NCI-H1417 treated with DMSO at 0.1 percent for 48 hours (cell line): ENCODE measurements around the gene LRPAP1.

Source experiments
- DNase-seq: peaks from one replicate; lab custom pipeline; 2025; lab: John Stamatoyannopoulos, UW

Gene LRPAP1

DNA sequence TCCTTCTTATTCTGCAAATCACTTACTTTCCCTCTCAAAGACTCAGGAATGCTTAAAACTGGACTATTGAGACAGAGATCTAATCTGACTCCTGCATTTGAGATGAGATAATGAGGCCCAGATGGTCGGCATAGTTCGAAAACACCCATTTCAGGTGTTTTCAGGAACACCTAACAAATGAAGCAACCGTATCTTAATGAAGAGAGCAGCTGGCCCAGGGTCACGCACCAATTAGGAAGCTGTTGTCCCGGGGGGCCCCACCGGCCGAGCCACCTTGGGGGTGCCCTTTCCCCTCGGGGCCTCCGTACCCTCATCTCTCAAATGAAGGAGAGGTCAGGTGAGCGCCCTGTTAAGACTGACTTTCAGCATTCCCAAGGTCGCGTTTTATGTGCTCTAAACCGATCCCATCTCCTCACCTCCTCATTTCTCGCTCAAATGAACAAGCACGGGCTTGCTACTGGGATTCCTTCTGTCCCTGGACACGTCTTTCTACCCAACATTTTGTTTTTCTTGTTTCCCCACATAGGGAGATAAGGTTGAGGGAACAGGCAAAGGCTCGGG lies 824 bp downstream of the LRPAP1 start:
- DNase-seq: no peak

DNA sequence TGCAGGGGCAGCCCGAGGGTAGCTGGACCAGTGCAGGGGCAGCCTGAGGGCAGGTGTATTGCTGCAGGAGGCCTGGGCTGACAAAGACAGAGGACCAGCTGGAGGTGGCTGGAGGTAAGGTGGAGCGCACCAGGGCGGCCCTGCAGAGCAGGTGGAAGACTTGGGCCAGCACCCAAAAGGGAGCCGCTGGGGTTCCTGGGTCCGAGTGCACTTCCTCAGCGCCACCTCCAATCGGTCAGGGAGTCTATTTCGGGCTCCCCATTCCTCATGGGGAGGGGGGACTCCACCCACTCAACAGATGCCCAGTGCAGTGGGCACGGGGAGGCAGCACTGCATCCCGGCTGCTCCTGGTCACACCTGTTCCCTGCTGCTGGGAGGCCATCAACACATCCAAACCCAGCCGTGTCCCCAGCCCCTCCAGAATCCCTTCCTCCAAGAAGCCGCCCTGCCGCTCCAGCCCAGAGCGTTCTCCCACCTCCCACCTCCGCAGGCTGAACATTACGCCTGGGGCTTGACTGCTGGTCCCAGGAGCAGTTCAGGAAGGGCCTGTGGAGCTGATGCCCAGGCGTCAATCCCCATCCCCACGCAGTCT lies 1.5 kb downstream of the LRPAP1 start:
- no peak for DNase-seq

DNA sequence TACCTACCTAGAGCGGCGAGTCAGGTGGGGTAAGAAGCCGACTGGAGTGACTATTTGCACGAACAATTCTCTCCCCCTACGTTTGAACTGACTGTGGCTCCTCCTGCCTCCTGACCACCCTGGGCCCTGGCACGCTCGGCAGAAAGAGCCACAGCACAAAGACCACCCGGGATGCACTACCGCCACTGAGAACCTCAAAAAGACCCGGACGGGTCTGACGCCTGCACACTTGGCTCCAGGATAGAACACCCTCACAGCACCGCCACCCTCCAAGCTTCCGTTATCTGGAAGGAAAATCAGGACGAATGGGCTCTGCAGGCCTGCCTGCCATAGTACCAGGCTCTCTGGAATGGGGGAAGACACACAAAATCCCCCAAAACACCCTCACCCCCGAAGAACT lies 2.2 kb downstream of the LRPAP1 start:
- DNase-seq: no peak

DNA sequence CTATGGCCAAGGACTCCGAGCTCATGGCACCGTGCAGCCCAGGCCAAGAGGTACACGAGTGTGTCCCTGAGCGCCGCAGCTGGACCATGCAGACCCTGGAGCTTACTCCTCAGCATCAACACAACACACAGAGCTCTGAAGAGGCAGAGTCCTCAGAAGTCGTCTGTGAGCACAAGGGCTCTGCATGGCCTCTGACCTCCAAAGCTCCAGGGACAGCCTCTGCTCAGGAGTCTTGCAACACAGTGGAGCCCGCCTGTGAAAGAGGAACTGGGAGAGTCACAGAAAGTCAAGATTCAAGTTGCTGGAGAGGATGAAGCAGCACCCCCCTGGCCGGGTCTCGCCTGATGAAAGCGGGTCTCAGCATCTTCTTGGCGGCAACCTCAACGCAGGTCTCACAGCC lies 2.9 kb downstream of the LRPAP1 start:
- no peak for DNase-seq

DNA sequence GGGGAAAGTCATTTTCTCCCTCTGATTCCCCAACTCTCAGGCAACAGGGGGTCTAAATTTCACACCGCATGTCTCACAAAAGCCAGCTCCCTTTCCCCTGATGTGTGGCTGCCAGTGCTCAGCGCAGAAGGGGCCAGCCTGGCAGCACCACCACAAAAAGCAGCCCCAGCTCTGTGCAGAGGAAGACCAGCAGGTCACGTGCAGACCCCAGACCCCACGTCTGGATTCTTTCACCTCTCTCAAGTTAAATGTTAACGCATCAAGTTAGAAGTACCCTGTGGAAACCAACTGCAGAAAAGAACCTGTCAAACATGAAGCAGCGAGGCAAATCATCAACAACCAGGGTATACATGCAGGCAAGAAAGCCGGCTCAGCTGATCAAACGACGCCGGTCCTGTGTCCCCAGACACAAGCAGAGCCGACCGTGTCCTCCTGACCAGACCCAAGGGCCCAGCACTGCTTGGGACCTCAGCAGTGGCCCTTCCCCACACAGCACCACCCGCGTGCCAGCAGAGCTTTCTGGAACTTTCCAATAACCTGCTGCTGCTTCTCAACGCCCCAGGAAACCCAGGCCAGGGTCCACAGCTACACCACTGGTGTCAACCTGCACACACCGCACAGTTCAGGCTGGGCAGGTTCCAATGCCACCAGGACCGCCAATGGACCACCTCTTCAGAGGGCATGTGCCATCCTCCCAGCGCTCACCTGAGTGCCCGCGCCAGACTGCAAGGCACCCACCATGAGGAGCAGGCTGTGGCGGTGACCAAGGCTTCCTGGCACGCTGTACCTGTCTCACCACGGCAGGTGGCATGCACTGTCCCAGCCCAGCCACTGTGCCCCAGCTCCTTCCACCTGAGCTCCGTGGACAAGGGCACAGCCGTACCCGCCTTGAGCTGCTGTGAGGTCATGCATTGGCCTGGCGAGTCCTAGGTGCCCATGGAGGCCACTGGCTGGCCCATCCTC lies 4.0 kb downstream of the LRPAP1 start:
- DNase-seq: no peak

DNA sequence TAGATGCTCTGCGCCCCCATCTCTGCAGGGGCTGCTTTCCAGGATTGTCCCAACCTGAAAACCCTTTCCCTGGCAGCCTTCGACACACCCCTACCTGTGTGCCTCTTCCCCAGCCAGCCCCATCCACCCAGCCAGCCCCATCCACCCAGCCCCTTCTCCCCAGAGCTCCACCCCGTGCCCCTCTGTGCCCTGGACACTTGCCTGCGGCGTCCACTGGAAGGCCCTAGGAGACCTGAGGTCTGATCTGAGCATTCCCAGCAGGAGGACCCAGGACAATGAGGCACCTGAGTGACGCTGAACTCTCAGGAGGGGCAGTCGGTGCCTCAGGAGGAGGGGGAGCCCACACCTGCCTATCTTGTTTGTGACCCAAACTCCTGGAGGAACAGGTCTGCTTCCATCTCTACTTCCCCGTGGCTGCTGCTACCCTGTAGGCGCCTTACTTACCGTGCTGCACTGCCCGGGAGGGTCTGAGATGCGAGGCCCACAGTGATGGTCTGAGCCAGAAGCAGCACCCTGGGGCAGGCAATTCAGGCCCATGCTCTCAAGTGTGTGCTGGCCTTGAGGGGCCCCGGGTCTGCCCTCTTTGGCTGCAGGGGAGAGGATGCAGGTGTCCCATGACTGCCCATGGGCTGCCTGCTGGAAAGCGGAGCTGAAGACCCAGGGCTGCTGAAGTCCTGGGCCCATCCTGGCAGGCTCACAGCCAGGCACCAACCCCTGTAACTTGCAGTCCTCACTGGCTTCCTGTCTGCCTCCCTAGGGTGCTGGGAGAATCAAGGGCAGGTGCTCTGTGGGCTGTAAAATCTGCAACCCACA lies 4.9 kb downstream of the LRPAP1 start:
- DNase-seq: no peak

DNA sequence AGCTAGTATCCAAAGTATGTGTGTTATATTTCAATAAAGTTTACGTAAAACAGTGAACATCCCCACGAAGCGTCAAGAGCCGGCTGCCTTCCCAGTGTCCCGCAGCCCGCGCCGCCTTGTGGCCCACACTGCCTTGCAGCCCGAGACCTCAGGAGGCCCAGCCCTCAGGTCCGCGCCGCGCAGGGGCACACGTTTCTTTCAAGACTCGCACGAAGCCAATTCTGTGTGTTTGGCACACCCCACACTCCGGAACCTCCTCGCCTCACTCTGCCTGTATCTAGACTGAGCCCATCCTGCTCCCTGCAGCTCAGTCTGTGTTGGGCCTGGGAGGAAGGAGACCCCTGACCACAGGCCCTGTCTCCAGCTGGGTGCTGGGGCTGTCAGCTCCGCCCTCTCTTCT lies 5.8 kb downstream of the LRPAP1 start:
- DNase-seq: no peak

DNA sequence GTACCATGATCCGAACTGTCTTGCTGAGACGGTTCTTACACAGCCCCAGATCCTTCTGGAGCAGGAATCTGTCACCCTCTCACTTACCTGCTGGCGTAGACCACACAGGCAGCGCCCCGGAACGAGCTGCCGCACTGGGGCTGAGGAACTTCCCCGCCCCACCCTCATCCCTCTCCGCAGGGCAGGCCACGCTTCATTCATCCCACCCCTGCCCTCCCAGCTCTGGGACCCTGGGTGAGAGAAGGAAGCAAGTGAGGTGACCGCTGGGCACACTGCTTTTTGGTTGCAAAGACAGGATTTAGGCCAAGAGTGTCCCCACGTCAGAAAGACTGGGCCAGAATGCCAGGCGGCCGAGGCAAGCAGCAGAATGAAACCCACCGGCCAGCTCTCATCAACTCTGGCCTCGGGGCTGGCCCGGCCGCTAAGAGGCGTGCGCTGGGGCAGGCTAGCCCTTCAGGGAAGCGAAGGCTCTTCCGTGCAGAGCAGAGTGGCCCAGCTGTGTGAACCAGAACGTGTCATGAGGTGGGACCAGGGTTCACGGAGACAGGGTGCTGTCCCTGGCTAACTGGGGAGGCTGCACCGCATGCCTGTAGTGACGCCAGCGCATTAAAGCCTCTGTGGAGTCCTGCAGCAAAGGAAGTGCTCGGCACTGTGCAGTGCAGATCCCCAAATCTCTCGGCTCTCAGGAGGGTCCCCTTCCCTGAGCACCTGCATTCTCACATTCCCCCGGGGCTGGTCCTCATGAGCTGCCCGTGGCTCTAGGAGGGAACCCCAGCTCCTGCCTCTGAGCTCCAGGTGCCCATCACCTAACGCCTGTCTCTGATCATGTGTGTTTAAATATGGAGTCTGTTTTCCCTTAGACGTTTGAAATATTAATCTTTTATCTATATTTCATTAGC lies 6.4 kb downstream of the LRPAP1 start:
- DNase-seq: no peak

DNA sequence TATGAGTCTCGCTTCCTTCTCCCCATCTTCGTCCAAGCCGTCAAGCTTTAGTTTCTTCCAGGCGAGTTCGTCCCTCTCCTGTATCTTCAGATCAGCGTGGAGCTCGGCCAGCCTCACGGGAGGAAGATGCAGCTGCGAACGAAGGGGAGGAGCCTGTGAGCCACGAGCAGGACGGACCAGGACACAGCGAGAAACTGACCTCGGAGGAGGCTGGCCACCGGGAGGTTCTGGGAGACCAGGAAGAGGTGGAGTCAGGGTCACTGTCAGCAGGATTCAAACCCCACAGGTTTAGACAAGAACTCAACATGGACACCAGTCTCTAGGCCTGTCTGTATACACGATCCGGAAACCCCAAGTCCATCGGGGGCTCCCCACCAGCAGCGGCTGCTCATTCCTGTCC lies 7.3 kb downstream of the LRPAP1 start:
- no peak for DNase-seq

DNA sequence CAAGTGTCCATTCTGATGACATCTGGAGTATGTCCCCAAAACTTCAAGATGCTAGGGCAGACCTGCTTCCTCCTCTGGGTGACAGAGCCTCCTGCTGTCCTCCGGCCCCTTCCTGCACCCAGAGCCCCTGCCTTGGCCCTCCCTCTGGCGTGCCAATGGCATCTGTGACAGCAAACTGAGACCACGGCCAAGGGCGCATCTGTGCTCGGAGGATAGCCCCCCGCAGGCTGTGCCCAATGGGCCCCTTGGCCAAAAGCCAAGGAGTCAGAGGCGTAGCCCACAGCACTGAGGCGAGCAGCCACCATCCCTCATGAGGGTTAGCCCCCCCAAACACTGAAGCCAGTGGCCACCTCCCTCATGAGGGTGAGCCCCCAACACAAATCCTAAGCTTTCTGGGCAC lies 7.9 kb downstream of the LRPAP1 start:
- no peak for DNase-seq

DNA sequence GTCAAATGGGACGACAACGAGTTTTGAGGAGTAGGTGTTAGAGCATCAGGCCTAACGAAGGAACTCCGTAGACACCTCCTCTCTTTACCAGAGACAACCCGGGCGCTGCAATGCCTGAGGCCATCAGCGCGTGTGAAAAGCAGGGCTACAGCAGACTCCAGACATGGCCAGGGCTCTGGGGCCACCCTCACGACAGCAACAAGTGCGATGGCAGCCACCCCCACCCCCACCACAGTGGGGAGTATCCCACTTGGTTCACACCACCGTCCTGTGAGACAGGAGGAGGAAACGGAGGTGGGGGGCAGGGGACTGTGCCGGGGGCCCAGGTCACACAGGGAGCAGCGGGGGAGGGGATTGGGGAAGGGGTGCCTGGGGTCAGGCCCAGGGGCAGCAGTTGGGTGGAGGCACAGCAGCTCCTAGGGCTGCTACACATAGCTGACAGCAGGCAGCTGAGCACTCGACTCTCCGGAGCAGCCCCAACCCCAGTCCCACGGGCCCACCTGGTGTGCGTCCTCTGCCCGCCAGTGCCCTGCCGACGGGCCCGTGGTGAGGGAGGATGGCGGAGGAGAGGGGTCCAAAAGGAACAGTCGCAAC lies 8.5 kb downstream of the LRPAP1 start:
- no peak for DNase-seq

DNA sequence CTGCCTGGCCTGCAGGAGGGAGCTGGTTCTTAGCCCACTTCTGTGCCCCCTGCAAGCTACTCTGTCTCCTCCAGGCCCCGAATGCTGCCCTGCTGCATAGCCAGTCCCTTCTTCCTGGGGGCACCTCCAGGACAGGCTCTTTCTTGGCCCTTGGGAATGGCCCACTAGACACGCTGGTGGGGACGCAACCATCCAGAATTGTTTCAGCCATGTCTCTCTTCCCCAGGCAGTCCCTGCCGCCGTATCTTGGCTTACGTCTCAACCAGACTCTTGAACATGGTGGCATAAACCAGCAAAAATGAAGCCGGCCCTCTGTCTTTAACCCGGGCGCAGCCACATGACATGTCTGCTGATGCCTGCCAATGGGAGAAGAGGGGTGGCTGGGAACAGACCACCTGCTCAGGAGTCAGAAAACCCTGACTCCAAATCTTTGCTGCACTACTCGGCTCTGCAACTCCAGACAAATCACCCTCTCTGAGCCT lies 9.0 kb downstream of the LRPAP1 start:
- no peak for DNase-seq

DNA sequence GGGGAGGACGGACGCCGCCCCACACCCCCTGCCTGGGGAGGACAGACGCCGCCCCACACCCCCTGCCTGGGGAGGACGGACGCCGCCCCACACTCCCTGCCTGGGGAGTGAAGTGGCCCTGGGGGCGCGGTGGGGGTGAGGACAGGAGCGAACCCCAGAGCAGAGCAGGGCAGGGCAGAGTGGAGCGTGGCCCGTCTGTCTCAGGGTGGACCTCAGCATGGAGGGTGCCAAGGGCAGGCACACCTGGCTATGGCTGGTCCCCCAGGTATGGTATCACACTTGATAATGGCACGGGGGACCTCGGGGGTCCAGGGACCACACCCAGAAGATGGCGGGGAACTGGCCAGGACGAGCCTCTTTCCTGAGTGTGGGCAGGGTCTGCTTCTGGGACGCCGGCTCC lies 9.6 kb downstream of the LRPAP1 start:
- no peak for DNase-seq

DNA sequence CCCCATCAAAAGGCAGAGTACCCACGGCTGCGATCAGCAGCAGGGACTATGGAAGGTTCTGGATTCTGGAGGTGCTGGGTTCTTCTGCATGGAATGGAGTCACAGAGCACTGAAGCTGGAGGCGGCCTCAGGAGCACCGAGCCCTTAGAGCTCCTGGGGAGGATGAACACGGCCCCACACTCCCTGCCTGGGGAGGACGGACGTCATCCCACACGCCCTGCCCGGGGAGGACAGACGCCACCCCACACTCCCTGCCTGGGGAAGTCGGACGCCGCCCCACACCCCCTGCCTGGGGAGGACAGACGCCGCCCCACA lies 9.9 kb downstream of the LRPAP1 start:
- DNase-seq: no peak

DNA sequence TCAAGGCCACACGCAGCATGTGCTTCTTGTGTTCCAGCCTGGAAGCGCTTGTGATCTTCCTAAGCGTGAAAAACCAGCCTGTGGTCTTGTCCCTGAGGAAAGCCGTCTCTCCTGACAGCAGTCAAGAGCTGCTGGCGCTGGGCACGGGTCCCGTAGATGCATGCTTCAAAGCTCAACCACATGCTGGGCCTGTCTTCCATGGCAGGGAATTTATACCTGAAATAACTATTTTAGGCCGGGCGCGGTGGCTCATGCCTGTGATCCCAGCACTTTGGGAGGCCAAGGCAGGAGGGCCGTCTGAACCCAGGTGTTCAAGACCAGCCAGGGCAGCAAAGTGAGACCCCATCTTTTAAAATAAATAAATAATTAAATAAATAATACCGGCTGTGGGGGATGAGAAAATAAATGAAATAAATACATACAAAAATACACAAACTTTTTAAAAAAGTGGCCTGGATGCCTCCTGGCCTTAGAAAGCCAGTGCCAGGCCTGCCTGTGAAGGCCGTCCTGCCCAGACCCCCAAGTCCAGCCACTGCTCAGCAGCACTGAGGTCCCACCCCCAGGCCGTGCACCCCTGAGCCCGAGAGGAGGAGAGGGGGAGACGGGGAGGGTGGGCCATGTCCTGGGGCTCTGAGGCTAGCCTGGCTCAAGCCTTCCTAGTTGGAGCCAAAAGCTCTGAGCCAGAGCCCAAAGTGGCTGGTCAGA lies 10.4 kb downstream of the LRPAP1 start:
- no peak for DNase-seq

DNA sequence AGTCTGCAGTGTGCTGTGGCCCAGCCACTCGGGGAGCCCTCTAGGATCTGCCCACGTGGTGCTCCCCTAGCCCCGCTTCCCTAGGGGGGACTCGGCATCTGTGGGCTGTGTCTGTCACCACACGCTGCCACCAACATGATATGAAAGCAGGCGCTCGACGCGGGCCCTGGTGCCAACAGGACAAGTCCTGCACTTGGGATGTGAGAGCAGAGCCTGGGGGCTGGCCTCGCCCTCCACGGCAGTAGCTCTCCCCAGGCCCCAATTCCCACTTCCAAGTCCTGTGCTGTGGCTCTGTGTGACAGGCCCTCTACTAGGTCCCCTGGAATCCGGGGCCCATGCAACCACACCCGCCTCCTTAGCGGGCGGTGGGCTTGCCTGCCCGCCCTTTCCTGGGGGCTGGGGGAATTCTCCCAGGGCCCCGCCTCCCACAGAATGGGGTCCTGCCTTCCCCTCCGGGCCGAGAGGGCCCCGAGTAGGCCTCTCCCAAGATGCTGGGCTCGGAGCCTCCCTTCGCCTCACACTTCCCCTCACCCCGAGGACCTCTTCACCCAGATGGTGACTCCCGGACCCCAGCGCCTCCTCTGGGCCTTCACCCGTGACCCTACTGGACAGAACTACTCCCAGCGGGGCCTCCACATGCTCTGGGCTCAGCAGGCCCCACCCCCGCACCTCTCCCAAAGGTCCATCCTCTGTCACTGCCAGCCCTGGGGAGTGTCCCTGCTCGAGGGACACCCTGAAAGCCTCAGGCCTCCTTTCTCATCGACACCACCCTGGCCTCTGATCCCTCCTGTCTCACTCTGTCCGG lies 11.2 kb downstream of the LRPAP1 start:
- DNase-seq: no peak

DNA sequence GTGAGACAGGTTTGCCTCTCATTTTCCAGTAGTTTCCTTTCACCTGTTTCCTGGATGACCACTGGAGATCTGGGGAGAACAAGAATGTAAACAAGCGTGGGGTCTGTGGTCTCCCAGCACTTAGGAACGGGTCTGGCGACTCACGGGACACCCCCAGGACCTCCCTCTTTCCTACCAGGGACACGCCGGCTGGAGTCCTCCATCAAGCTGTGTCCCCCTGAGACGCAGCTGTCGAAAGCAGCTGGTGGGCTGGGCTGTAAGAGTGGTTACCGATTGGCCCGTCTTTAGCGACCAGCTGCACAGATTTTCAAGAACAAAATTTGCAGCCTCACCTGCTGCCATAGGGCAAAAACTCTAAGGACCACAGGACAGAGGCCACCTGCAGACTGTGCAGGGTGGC lies 11.9 kb downstream of the LRPAP1 start:
- no peak for DNase-seq

DNA sequence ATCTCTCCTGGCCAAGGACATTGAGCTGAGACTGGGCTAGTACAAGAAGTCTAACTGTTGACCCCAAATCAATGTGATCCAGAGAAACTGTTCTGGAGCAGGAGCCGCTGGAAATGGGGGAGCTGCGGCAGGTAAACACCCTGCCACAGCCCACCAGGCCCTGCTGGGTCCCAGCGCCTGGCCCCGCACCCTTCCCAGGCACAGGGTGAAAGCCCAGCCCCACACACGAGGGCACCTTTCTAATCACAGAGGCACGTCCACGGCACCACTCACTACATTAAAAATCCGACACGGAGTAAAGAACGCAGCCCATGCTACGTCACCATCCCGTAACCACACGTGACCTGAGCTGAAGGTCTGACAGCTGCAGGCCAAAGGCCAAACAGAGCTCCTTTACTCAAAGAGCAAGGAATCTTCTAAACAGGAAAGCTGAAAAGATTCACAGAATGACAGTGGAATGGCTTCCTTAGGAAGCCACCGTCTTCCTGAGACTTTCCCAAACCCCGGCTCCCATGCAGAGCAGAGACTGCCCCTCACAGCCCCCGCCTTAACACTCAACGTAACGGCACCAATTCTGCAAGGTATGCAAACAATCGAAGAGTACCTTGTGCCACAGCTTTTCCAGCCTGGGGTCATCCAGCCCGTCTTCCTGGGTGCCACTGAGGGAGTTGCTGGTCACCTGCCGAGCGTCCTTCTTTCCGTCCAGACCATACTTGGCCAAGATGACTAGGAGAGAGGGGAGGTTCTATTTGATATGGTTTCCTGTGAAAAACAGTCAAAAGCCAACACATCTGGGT lies 12.6 kb downstream of the LRPAP1 start:
- no peak for DNase-seq

DNA sequence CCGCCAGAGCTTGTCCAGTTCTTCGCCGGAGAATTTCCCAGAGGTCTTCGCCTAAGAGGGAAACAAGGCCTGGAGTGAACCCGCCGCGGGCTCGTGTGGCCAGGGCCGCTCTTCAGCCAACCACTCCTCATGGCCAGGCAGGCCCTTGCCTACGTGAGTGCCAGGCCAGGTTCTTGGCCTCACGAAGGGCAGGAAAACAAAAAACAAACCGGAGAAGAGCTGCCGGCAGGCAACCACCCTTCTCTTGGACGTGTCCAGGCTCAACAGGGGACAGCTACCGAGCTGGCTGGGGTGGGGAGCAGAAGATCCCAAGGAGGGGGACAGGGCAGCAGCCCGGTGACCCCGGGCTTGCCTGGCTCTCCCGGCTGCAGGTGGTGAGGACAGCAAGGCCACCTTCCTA lies 13.3 kb downstream of the LRPAP1 start:
- no peak for DNase-seq
